SK-N-SH (cell line): ENCODE results near the gene CRIP2. TPM values are rescaled to one million over a fixed set of nuclear protein-coding genes. Genes with fewer than 3 reads are reported as not detected.

Experiments used
- CTCF ChIA-PET: fragments of 300-600, 350-600 bp; formaldehyde crosslinking; extraction: SDS; loops from one replicate; lab custom pipeline; 2021; lab: Yijun Ruan, JAX
- POLR2A ChIA-PET: fragments of 350-600 bp; sonication (Branson Sonifier 250); formaldehyde crosslinking; extraction: SDS; loops from one replicate; lab custom pipeline; 2020; ENCODE audit warnings: antibody characterized with exemption, inconsistent platforms; lab: Yijun Ruan, JAX
- DNase-seq: peaks from one replicate; pipeline ENCODE4 v3.0.0; 2012
- H2AFZ ChIP-seq: fragments of 200-600 bp; sonication (generic); 2 replicates; pipeline ENCODE4 v1.8.1; 2016; ENCODE audit warnings: antibody characterized with exemption, mild to moderate bottlenecking, low read depth
- H3F3A ChIP-seq: fragments of 200-600 bp; sonication (generic); replicated peaks from 2 replicates; pipeline ENCODE3; 2016; ENCODE audit warnings: antibody characterized with exemption, mild to moderate bottlenecking; ENCODE audit not compliant: insufficient read depth
- H3K27ac ChIP-seq, 2 experiments: fragments of 200-500 bp in 1 of 2; fragments of 200-600 bp in 1 of 2; sonication (Bioruptor generic) in 1 of 2; sonication (generic), shearing (Covaris generic) in 1 of 2; 2 replicates each; pipeline versions ENCODE4 v1.5.1 to v1.6.1; 2014 to 2016; ENCODE audit warnings: low read depth in 2 of 2, inconsistent platforms in 1 of 2, low read length in 1 of 2, mild to moderate bottlenecking in 1 of 2, mixed read lengths in 1 of 2
- H3K27me3 ChIP-seq: fragments of 200-600 bp; sonication (generic), shearing (Covaris generic); 2 replicates; pipeline ENCODE4 v1.6.1; 2016; ENCODE audit warnings: mixed run types; ENCODE audit not compliant: insufficient read depth
- H3K36me3 ChIP-seq, 2 experiments: fragments of 200-500 bp in 1 of 2; fragments of 200-600 bp in 1 of 2; sonication (Bioruptor generic) in 1 of 2; sonication (generic) in 1 of 2; replicated peaks in 1 of 2; 2 replicates each; pipeline versions ENCODE3 to v1.5.1; 2014 to 2016; ENCODE audit warnings: low read length in 1 of 2, mild to moderate bottlenecking in 1 of 2; ENCODE audit not compliant: insufficient read depth in 2 of 2, control insufficient read depth in 1 of 2
- H3K4me1 ChIP-seq, 2 experiments: fragments of 200-500 bp in 1 of 2; fragments of 200-600 bp in 1 of 2; sonication (Bioruptor generic) in 1 of 2; sonication (generic), shearing (Covaris generic) in 1 of 2; 2 replicates each; pipeline versions ENCODE4 v1.5.1 to v1.6.1; 2014 to 2016; ENCODE audit warnings: low read depth in 1 of 2, low read length in 1 of 2, mixed run types in 1 of 2; ENCODE audit not compliant: insufficient read depth in 2 of 2, control insufficient read depth in 1 of 2
- H3K4me2 ChIP-seq: fragments of 200-600 bp; sonication (generic), shearing (Covaris generic); 2 replicates; pipeline ENCODE4 v1.6.1; 2017; ENCODE audit warnings: mixed run types
- H3K4me3 ChIP-seq, 2 experiments: fragments of 200-500 bp in 1 of 2; fragments of 200-600 bp in 1 of 2; sonication (Bioruptor generic) in 1 of 2; sonication (generic), shearing (Covaris generic) in 1 of 2; 2 replicates each; pipeline versions ENCODE4 v1.5.1 to v1.8.1; 2014 to 2016; ENCODE audit warnings: low read depth in 2 of 2, inconsistent platforms in 1 of 2, low read length in 1 of 2, mild to moderate bottlenecking in 1 of 2, mixed read lengths in 1 of 2, moderate library complexity in 1 of 2
- H3K79me2 ChIP-seq: fragments of 200-600 bp; sonication (generic); 2 replicates; pipeline ENCODE4 v1.8.1; 2017; ENCODE audit warnings: mild to moderate bottlenecking; ENCODE audit not compliant: insufficient read depth
- H3K9ac ChIP-seq: fragments of 200-600 bp; sonication (generic); 2 replicates; pipeline ENCODE4 v1.6.1; 2017; ENCODE audit warnings: mixed run types
- H3K9me2 ChIP-seq: fragments of 200-600 bp; sonication (generic); 2 replicates; pipeline ENCODE4 v1.6.1; 2017; ENCODE audit warnings: mixed run types
- H3K9me3 ChIP-seq: fragments of 200-600 bp; sonication (generic); 2 replicates; pipeline ENCODE4 v1.6.1; 2017; ENCODE audit warnings: mixed run types, mild to moderate bottlenecking, moderate library complexity
- H4K20me1 ChIP-seq: fragments of 200-600 bp; sonication (generic); 2 replicates; pipeline ENCODE4 v1.6.1; 2017; ENCODE audit warnings: mild to moderate bottlenecking, mixed run types; ENCODE audit not compliant: insufficient read depth
- CHD2 ChIP-seq: fragments of 150-350 bp; IDR thresholded peaks from 2 replicates; pipeline ENCODE4 v1.6.1; 2018; ENCODE audit warnings: low read length; ENCODE audit not compliant: partially characterized antibody
- ELF1 ChIP-seq: IDR thresholded peaks from 2 replicates; pipeline ENCODE4 v1.4.0; 2012
- FOSL2 ChIP-seq: IDR thresholded peaks from 2 replicates; pipeline ENCODE4 v1.4.0; 2012; ENCODE audit warnings: low read depth, mild to moderate bottlenecking, moderate library complexity, borderline replicate concordance
- GABPA ChIP-seq: IDR thresholded peaks from 2 replicates; pipeline ENCODE4 v1.4.0; 2012; ENCODE audit warnings: low read depth, mild to moderate bottlenecking
- GATA2 ChIP-seq: sonication (generic); formaldehyde crosslinking; IDR thresholded peaks from 2 replicates; pipeline ENCODE4 v1.5.0; 2020; ENCODE audit warnings: mild to moderate bottlenecking, missing genetic modification reagents
- JUND ChIP-seq: IDR thresholded peaks from 2 replicates; pipeline ENCODE4 v1.4.0; 2012
- MXI1 ChIP-seq: IDR thresholded peaks from 2 replicates; pipeline ENCODE4 v1.6.1; 2012; ENCODE audit warnings: mild to moderate bottlenecking, low read depth, low read length, improper control_type of control experiment
- NFIC ChIP-seq: IDR thresholded peaks from 2 replicates; pipeline ENCODE4 v1.4.0; 2012; ENCODE audit warnings: borderline replicate concordance
- NRF1 ChIP-seq: IDR thresholded peaks from 2 replicates; pipeline ENCODE4 v1.6.1; 2012; ENCODE audit warnings: low read depth, mild to moderate bottlenecking, low read length
- PBX3 ChIP-seq: IDR thresholded peaks from 2 replicates; pipeline ENCODE4; 2012
- RAD21 ChIP-seq: IDR thresholded peaks from 2 replicates; pipeline ENCODE4 v1.6.1; 2012; ENCODE audit warnings: mild to moderate bottlenecking, low read length
- RFX5 ChIP-seq: IDR thresholded peaks from 2 replicates; pipeline ENCODE4 v1.6.1; 2012; ENCODE audit warnings: mild to moderate bottlenecking, improper control_type of control experiment, low read length
- SMC3 ChIP-seq: IDR thresholded peaks from 2 replicates; pipeline ENCODE4 v1.6.1; 2012; ENCODE audit warnings: low read depth, low read length, improper control_type of control experiment
- USF1 ChIP-seq: IDR thresholded peaks from 2 replicates; pipeline ENCODE4 v1.4.0; 2012; ENCODE audit warnings: low read depth, borderline replicate concordance
- USF2 ChIP-seq: fragments of 150-350 bp; IDR thresholded peaks from 2 replicates; pipeline ENCODE4 v1.6.1; 2017; ENCODE audit warnings: antibody characterized with exemption, low read length, low read depth, borderline replicate concordance
- YY1 ChIP-seq: IDR thresholded peaks from 2 replicates; pipeline ENCODE4 v1.4.0; 2012; ENCODE audit warnings: low read depth, mild to moderate bottlenecking
- ZBTB33 ChIP-seq: IDR thresholded peaks from 2 replicates; pipeline ENCODE4 v1.4.0; 2012; ENCODE audit warnings: low read depth, borderline replicate concordance
- WGBS: methylation state at CpG from one replicate; pipeline ENCODE4 v1.1.6; 2017; ENCODE audit warnings: low lambda C conversion rate; 5-methylcytosine and 5-hydroxymethylcytosine counted together
- polyA plus RNA-seq, 3 experiments: library from polyadenylated mRNA; depleted of rRNA; stranded (reverse); fragments of >200 nt; gene quantifications; 2 replicates each; pipeline ENCODE4 v1.2.3, GENCODE V29; 2012
- TF ChIP-seq, protein P1 (sequence below): fragments of 200-600 bp; sonication (generic); IDR thresholded peaks from 2 replicates; pipeline ENCODE4 v1.6.1; 2017; ENCODE audit warnings: antibody characterized with exemption, mild to moderate bottlenecking, moderate library complexity

CRIP2 gene
- polyA plus RNA-seq, 1 of the 3 experiments (the other 2 are of a cell fraction) = 335 TPM

GRCh38 chr14:105489542-105490266 lies 15.1 kb downstream of the CRIP2 start (continued):
- peak; percentile 65 for TF ChIP-seq RAD21
- TF ChIP-seq, protein P1, sequence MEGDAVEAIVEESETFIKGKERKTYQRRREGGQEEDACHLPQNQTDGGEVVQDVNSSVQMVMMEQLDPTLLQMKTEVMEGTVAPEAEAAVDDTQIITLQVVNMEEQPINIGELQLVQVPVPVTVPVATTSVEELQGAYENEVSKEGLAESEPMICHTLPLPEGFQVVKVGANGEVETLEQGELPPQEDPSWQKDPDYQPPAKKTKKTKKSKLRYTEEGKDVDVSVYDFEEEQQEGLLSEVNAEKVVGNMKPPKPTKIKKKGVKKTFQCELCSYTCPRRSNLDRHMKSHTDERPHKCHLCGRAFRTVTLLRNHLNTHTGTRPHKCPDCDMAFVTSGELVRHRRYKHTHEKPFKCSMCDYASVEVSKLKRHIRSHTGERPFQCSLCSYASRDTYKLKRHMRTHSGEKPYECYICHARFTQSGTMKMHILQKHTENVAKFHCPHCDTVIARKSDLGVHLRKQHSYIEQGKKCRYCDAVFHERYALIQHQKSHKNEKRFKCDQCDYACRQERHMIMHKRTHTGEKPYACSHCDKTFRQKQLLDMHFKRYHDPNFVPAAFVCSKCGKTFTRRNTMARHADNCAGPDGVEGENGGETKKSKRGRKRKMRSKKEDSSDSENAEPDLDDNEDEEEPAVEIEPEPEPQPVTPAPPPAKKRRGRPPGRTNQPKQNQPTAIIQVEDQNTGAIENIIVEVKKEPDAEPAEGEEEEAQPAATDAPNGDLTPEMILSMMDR = peak; percentile 70
- peak; percentile 69; the same call in 1 of the 2 replicates for TF ChIP-seq YY1
- TF ChIP-seq SMC3 = peak; percentile 72
- TF ChIP-seq GATA2 (CRISPR knock-in tag) = no peak
- TF ChIP-seq NFIC = peak; percentile 41; the same call in 1 of the 2 replicates
- TF ChIP-seq MXI1 = peak; percentile 75; the same call in 1 of the 2 replicates
- no peak for TF ChIP-seq JUND
- no peak for TF ChIP-seq RFX5

GRCh38 chr14:105490267-105490571 lies 15.6 kb downstream of the CRIP2 start:
- H3K4me1 ChIP-seq = peaks cover 5 to 33% of the 10 kb centered on the region in 2 experiments; a peak in 2 of 4 replicates
- no CpG with 5 or more reads among the region's 33 CpGs for WGBS
- peak overlapping the region; percentile 82 to 91 for H3K27ac ChIP-seq
- H3K36me3 ChIP-seq = no peaks in the 10 kb centered on the region
- H3K9me3 ChIP-seq = no peaks in the 10 kb centered on the region
- no peak for DNase-seq
- no peaks in the 10 kb centered on the region for H3F3A ChIP-seq
- peak overlapping the region; percentile 70 to 82 for H3K4me3 ChIP-seq
- peaks cover 11% of the 10 kb centered on the region; the same call in 1 of the 2 replicates for H4K20me1 ChIP-seq
- peak overlapping the region; percentile 94 for H3K4me2 ChIP-seq
- ChIA-PET POLR2A (interaction anchor here (0.9 to 2.0 kb wide), 4 partner anchors 9 to 38 kb away, joined by 3 to 14 read pairs (median 10); no protein-coding TSS in a partner anchor), CTCF (interaction anchor here (0.6 to 5.9 kb wide), 48 partner anchors 9 to 513 kb away, joined by 3 to 135 read pairs (median 4); partner anchors contain the start of genes BRF1, CLBA1, JAG2 and NUDT14)
- TF ChIP-seq FOSL2 (no peak), ELF1 (no peak), CHD2 (no peak), ZBTB33 (no peak), NRF1 (no peak), RFX5 (no peak), YY1 (no peak), GABPA (no peak), PBX3 (no peak), USF2 (no peak), USF1 (no peak)
- no peak overlapping the region; the same call in 1 of the 2 replicates for H2AFZ ChIP-seq
- peaks cover 13% of the 10 kb centered on the region; the same call in 1 of the 2 replicates for H3K79me2 ChIP-seq
- H3K27me3 ChIP-seq = no peaks in the 10 kb centered on the region
- no peaks in the 10 kb centered on the region for H3K9me2 ChIP-seq
- H3K9ac ChIP-seq = peak overlapping the region; percentile 97
